Measurements from ENCODE around the gene TP53TG5.

Gene TP53TG5

DNA sequence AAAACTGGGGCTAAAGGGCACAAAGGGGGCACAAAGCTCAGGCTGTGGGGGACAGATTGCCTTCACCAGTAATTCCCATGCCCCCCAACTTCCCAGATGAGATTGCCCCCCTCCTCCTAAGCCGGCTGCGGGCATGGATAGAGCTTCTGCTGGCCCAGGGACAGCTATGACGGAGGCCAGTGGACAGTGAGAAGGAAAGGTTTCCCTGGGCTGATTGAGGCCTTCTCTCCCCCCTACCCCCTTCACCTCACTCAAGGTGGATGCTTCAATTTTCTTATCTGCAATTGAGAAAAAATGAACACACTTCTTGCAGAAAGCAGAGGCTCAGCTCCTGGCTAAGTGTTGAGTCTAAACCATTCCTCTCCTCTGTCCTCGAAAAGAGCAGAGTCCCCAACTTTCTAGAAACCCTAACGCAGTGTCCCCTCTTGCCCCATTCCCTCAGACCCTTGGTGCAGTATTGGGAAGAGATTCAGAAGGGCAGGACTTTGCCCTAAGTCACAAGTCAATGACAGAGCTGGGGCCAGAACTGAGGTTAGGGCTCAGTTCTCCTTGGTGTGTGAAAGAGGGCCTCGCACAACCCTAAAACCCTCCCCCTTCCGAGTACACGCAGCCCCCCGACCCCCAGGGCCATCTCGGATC, 30.7 kb downstream of the TP53TG5 start:
- no peak overlapping the region for H3K27ac ChIP-seq (ENCODE audit: low read length)
- H2AFZ ChIP-seq (ENCODE audit: low read depth, low read length) = no peak overlapping the region
- no peak overlapping the region for H3K4me2 ChIP-seq (ENCODE audit: insufficient read depth, low read length)
- DNase-seq = no peak
- no peak overlapping the region for H3K9ac ChIP-seq (ENCODE audit: low read depth, low read length)
- no peaks in the 10 kb centered on the region for H3K79me2 ChIP-seq (ENCODE audit: insufficient read depth, low read length)
- H3K4me1 ChIP-seq (ENCODE audit: insufficient read depth, low read length) = no peaks in the 10 kb centered on the region
- no peaks in the 10 kb centered on the region for H3K9me3 ChIP-seq (ENCODE audit: insufficient read depth, low read length, severe bottlenecking)
- TF ChIP-seq, protein P1, sequence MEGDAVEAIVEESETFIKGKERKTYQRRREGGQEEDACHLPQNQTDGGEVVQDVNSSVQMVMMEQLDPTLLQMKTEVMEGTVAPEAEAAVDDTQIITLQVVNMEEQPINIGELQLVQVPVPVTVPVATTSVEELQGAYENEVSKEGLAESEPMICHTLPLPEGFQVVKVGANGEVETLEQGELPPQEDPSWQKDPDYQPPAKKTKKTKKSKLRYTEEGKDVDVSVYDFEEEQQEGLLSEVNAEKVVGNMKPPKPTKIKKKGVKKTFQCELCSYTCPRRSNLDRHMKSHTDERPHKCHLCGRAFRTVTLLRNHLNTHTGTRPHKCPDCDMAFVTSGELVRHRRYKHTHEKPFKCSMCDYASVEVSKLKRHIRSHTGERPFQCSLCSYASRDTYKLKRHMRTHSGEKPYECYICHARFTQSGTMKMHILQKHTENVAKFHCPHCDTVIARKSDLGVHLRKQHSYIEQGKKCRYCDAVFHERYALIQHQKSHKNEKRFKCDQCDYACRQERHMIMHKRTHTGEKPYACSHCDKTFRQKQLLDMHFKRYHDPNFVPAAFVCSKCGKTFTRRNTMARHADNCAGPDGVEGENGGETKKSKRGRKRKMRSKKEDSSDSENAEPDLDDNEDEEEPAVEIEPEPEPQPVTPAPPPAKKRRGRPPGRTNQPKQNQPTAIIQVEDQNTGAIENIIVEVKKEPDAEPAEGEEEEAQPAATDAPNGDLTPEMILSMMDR (IDR thresholded peaks at IDR 0.05; ENCODE audit: borderline replicate concordance, extremely low read depth, low read length, poor library complexity, severe bottlenecking) = no peak
- no peak for TF ChIP-seq EZH2 (IDR thresholded peaks at IDR 0.05; ENCODE audit: borderline replicate concordance, low read depth, low read length, severe bottlenecking)
- ATAC-seq (ENCODE audit: insufficient read depth, low read depth) = no peak
- H3K36me3 ChIP-seq (ENCODE audit: insufficient read depth, low read length) = no peaks in the 10 kb centered on the region
- peaks cover 42% of the 10 kb centered on the region for H3K27me3 ChIP-seq (ENCODE audit: insufficient read depth, low read length, poor library complexity)
- H3K4me3 ChIP-seq (ENCODE audit: low read depth in 1 of 2, low read length in 2 of 2) = no peak overlapping the region
- 0 out of 2 replicates have a peak, but pooled peaks cover 2% of the 10 kb centered on the region for H4K20me1 ChIP-seq (ENCODE audit: insufficient read depth, low read length)

DNA sequence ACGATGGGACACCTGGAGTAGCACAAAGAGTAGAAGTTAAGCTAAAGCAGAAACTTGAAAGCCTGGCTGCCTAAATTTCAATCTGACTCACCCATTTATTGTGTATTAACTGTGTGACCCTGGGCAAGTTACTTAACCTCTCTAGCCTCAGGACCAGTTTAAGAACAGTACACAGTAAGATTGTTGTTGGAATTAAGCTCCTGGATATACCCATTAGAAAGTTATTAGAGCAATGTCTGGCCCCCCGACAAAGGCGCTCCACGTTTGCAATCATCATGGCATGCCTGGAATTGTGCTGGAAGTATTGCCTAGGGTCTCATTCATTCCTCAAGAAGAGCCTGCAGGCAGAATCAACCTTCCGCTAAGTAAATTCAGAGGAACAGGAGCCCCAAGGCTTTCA, 31.3 kb downstream of the TP53TG5 start:
- Histone ChIP-seq H3K9ac (ENCODE audit: low read depth, low read length) (no peak overlapping the region), H3K36me3 (ENCODE audit: insufficient read depth, low read length) (no peaks in the 10 kb centered on the region), H3K9me3 (ENCODE audit: insufficient read depth, low read length, severe bottlenecking) (no peaks in the 10 kb centered on the region), H3K4me2 (ENCODE audit: insufficient read depth, low read length) (no peak overlapping the region), H3K79me2 (ENCODE audit: insufficient read depth, low read length) (no peaks in the 10 kb centered on the region), H3K27me3 (ENCODE audit: insufficient read depth, low read length, poor library complexity) (peaks cover 47% of the 10 kb centered on the region), H3K27ac (ENCODE audit: low read length) (no peak overlapping the region), H3K4me1 (ENCODE audit: insufficient read depth, low read length) (no peaks in the 10 kb centered on the region), H4K20me1 (ENCODE audit: insufficient read depth, low read length) (0 out of 2 replicates have a peak, but pooled peaks cover 2% of the 10 kb centered on the region), H2AFZ (ENCODE audit: low read depth, low read length) (no peak overlapping the region), H3K4me3 (ENCODE audit: low read depth in 1 of 2, low read length in 2 of 2) (no peak overlapping the region)
- ATAC-seq (ENCODE audit: insufficient read depth, low read depth) (no peak), DNase-seq (no peak)
- no peak for TF ChIP-seq EZH2 (IDR thresholded peaks at IDR 0.05; ENCODE audit: borderline replicate concordance, low read depth, low read length, severe bottlenecking)
- TF ChIP-seq, protein P1 (IDR thresholded peaks at IDR 0.05; ENCODE audit: borderline replicate concordance, extremely low read depth, low read length, poor library complexity, severe bottlenecking) = no peak

DNA sequence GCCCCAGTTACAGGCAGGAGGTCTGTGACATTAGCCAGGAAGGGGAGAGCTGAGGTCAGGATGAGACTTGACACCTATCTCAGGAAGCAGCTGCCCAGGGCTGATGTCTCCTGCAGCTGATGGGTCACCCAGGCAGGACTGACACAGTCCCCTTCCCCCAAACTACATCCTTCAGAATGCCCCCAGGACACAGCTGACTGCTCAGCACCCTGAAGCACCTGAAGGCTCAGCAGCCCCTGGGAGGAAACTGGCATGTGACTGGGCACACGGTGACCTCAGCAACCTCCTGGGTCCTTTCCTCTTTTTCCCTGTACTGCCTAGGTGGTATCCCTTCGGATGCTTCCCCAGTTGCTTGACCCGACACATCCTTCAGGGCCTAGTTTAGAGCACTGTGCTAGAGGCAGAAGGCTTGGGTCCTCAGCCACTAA, 31.8 kb downstream of the TP53TG5 start:
- no peak overlapping the region for H3K4me2 ChIP-seq (ENCODE audit: insufficient read depth, low read length)
- no peak for ATAC-seq (ENCODE audit: insufficient read depth, low read depth)

More for the DNA sequence above, 31.8 kb downstream of the TP53TG5 start:
- Histone ChIP-seq H3K4me3 (ENCODE audit: low read depth in 1 of 2, low read length in 2 of 2) (no peak overlapping the region), H3K9ac (ENCODE audit: low read depth, low read length) (no peak overlapping the region), H3K9me3 (ENCODE audit: insufficient read depth, low read length, severe bottlenecking) (no peaks in the 10 kb centered on the region), H4K20me1 (ENCODE audit: insufficient read depth, low read length) (0 out of 2 replicates have a peak, but pooled peaks cover 2% of the 10 kb centered on the region), H3K4me1 (ENCODE audit: insufficient read depth, low read length) (no peaks in the 10 kb centered on the region), H2AFZ (ENCODE audit: low read depth, low read length) (no peak overlapping the region), H3K27me3 (ENCODE audit: insufficient read depth, low read length, poor library complexity) (peaks cover 51% of the 10 kb centered on the region), H3K36me3 (ENCODE audit: insufficient read depth, low read length) (no peaks in the 10 kb centered on the region), H3K27ac (ENCODE audit: low read length) (no peak overlapping the region), H3K79me2 (ENCODE audit: insufficient read depth, low read length) (no peaks in the 10 kb centered on the region)
- DNase-seq = no peak
- no peak for TF ChIP-seq EZH2 (IDR thresholded peaks at IDR 0.05; ENCODE audit: borderline replicate concordance, low read depth, low read length, severe bottlenecking)
- TF ChIP-seq, protein P1 (IDR thresholded peaks at IDR 0.05; ENCODE audit: borderline replicate concordance, extremely low read depth, low read length, poor library complexity, severe bottlenecking) = no peak

All from DND-41 (cell line).